ENCODE measurements around the gene MICAL2.

DNA sequence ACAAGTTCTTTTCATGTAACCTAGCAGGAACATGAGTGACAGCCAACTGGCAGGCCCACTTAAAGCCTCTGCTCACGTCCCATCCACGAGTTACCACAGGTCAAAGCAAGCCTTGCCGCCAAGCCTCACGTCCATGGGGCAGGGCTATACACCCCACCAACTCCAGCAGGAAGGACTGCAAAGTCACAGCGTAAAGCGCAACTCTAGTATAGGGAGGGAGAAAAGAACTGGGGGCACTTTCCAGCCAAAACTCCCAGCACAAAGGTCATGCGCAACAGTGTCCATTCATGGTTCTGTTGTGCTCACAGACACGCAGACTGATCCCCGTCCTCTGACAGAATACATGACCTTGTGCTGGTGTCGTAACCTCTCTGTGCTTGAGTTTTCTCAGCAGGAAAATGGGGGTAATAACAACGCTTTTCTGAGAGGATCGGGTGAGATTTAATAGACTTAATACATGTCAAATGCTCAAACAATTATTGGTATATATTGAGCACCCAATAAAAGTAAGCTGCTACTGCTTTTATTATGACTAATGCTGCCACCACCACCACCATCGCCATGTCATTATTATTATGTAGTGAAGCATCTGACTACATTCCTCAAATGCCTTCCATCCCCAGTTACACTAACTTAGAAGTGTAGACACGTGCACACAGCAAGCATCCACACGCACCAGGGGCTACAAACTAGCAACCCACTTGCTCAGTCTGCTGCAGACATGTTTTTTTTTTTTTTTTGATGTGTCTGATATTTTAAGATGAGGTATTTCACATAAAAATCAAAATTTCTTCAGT lies 162.6 kb downstream of the MICAL2 start:
- no peak for TF ChIP-seq HOXB13 (CRISPR knock-in tag; IDR thresholded peaks at IDR 0.05; ENCODE audit: low read depth)
- no peak for TF ChIP-seq KDM5A (IDR thresholded peaks at IDR 0.05)
- TF ChIP-seq, protein P1, sequence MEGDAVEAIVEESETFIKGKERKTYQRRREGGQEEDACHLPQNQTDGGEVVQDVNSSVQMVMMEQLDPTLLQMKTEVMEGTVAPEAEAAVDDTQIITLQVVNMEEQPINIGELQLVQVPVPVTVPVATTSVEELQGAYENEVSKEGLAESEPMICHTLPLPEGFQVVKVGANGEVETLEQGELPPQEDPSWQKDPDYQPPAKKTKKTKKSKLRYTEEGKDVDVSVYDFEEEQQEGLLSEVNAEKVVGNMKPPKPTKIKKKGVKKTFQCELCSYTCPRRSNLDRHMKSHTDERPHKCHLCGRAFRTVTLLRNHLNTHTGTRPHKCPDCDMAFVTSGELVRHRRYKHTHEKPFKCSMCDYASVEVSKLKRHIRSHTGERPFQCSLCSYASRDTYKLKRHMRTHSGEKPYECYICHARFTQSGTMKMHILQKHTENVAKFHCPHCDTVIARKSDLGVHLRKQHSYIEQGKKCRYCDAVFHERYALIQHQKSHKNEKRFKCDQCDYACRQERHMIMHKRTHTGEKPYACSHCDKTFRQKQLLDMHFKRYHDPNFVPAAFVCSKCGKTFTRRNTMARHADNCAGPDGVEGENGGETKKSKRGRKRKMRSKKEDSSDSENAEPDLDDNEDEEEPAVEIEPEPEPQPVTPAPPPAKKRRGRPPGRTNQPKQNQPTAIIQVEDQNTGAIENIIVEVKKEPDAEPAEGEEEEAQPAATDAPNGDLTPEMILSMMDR (IDR thresholded peaks at IDR 0.05): no peak
- TF ChIP-seq MAZ (IDR thresholded peaks at IDR 0.05; ENCODE audit: borderline replicate concordance, low read depth, low read length): no peak
- no peak for TF ChIP-seq CEBPB (IDR thresholded peaks at IDR 0.05)
- no peak for TF ChIP-seq RNF2 (IDR thresholded peaks at IDR 0.05; ENCODE audit: borderline replicate concordance, low read depth)
- TF ChIP-seq JUN (IDR thresholded peaks at IDR 0.05): no peak
- no peak for TF ChIP-seq EP300 (IDR thresholded peaks at IDR 0.05)
- no peak for TF ChIP-seq RFX5 (IDR thresholded peaks at IDR 0.05)
- TF ChIP-seq CHD2 (IDR thresholded peaks at IDR 0.05; ENCODE audit: low read length, partially characterized antibody): no peak
- TF ChIP-seq REST (IDR thresholded peaks at IDR 0.05): no peak
- TF ChIP-seq FOSL2 (IDR thresholded peaks at IDR 0.05): no peak
- TF ChIP-seq FOSL2 (CRISPR knock-in tag; IDR thresholded peaks at IDR 0.05): no peak

All from A549 (cell line).